OCI-LY7 (cell line): ENCODE data around the gene PPP6C. TPM values are rescaled to one million over a fixed set of nuclear protein-coding genes. Genes with fewer than 3 reads are reported as not detected.
A peak's percentile ranks its signal among the peaks of the same experiment; 100 is the strongest.
"Not testable (repeated sequence)": the region's sequence is repeated elsewhere in the genome, so short reads cannot be mapped to it uniquely, and the experiment has no call there.

Experiments used
- BruUV-seq: library from RNA; stranded (reverse); fragments of 400-500 nt; replicated peaks from 2 replicates; lab custom pipeline; 2021; lab: Mats Ljungman, UMichigan
- CTCF ChIA-PET: fragments of 300-600 bp; sonication (Branson Sonifier 250); formaldehyde crosslinking; loops from one replicate; lab custom pipeline; 2022; ENCODE audit warnings: antibody characterized with exemption; ENCODE audit not compliant: unreplicated experiment; lab: Charles Lee
- POLR2A ChIA-PET: fragments of 300-600 bp; sonication (Branson Sonifier 250); formaldehyde crosslinking; loops from one replicate; lab custom pipeline; 2022; ENCODE audit warnings: antibody characterized with exemption; lab: Charles Lee
- DNase-seq: peaks from one replicate; pipeline ENCODE4 v3.0.0-alpha.2; 2015; ENCODE audit warnings: low spot score
- H2AFZ ChIP-seq: fragments of 200-600 bp; sonication (generic), shearing (Covaris generic); 2 replicates; pipeline ENCODE4 v1.6.1; 2014; ENCODE audit warnings: mild to moderate bottlenecking, antibody characterized with exemption, low read length, moderate library complexity
- H3K27ac ChIP-seq: fragments of 200-600 bp; sonication (generic); 2 replicates; pipeline ENCODE4 v1.5.1; 2014; ENCODE audit warnings: mixed run types, low read depth, mild to moderate bottlenecking, moderate library complexity, low read length, inconsistent platforms; ENCODE audit not compliant: poor library complexity, severe bottlenecking
- H3K36me3 ChIP-seq: fragments of 200-600 bp; sonication (generic); 2 replicates; pipeline ENCODE4 v1.6.1; 2014; ENCODE audit warnings: mild to moderate bottlenecking, antibody characterized with exemption, low read length, moderate library complexity, mixed read lengths; ENCODE audit not compliant: insufficient read depth
- H3K4me1 ChIP-seq: fragments of 200-600 bp; sonication (generic); 2 replicates; pipeline ENCODE4 v1.5.1; 2014; ENCODE audit warnings: mild to moderate bottlenecking, low read length; ENCODE audit not compliant: insufficient read depth, poor library complexity, severe bottlenecking
- H3K4me2 ChIP-seq: fragments of 200-600 bp; sonication (generic); 2 replicates; pipeline ENCODE4 v1.6.1; 2014; ENCODE audit warnings: mild to moderate bottlenecking, low read length
- H3K4me3 ChIP-seq: fragments of 200-600 bp; sonication (generic); 2 replicates; pipeline ENCODE4 v1.5.1; 2014; ENCODE audit warnings: mild to moderate bottlenecking, low read depth, low read length; ENCODE audit not compliant: poor library complexity, severe bottlenecking
- H3K79me2 ChIP-seq: fragments of 200-600 bp; sonication (generic); 2 replicates; pipeline ENCODE4 v1.6.1; 2016; ENCODE audit warnings: low read depth, mild to moderate bottlenecking, low read length, moderate library complexity, mixed read lengths; ENCODE audit not compliant: insufficient read depth
- H3K9me2 ChIP-seq: fragments of 200-600 bp; sonication (generic); 2 replicates; pipeline ENCODE4 v1.6.1; 2016; ENCODE audit warnings: mild to moderate bottlenecking, low read length, mixed read lengths; ENCODE audit not compliant: insufficient read depth
- H3K9me3 ChIP-seq: fragments of 200-600 bp; sonication (generic); 2 replicates; pipeline ENCODE4 v1.6.1; 2014; ENCODE audit warnings: mild to moderate bottlenecking, mixed run types, low read length, mixed read lengths
- H4K20me1 ChIP-seq: fragments of 200-600 bp; sonication (generic); 2 replicates; pipeline ENCODE4 v1.6.1; 2014; ENCODE audit warnings: mild to moderate bottlenecking, antibody characterized with exemption, low read length, moderate library complexity, mixed read lengths; ENCODE audit not compliant: insufficient read depth
- CTCF ChIP-seq: fragments of 200-600 bp; sonication (generic); conservative IDR thresholded peaks from 2 replicates; pipeline ENCODE4 v1.5.1; 2014; ENCODE audit warnings: mild to moderate bottlenecking, antibody characterized with exemption, low read length, moderate library complexity, mixed read lengths
- EZH2phosphoT487 ChIP-seq: fragments of 200-600 bp; sonication (generic); IDR thresholded peaks from 2 replicates; pipeline ENCODE4 v1.6.1; 2018; ENCODE audit warnings: low read depth, borderline replicate concordance, mild to moderate bottlenecking, mixed run types, antibody characterized with exemption, low read length, moderate library complexity, mixed read lengths
- intact Hi-C: fragments of 100-400 bp; cut with micrococcal nuclease; formaldehyde crosslinking; loops from one replicate; pipeline ENCODE4 v1.10.0; 2022; ENCODE audit not compliant: unreplicated experiment
- total RNA-seq, 2 experiments: library from RNA; depleted of rRNA in 1 of 2; stranded (reverse); fragments of >200 nt in 1 of 2; shearing (Covaris generic) in 1 of 2; gene quantifications; 2 replicates each; pipeline ENCODE4 v1.2.3, GENCODE V29; 2014 to 2022

Gene PPP6C
- total RNA-seq, 2 experiments from 2014 or later: 21.4 to 55.1 TPM

- no peaks in the 10 kb centered on the region for H3K9me3 ChIP-seq
- peak within 1 kb of the TSS; percentile 83 for H3K4me2 ChIP-seq
- TF ChIP-seq CTCF: no peak; the same call in 1 of the 2 replicates
- no peak for TF ChIP-seq EZH2phosphoT487
- H3K36me3 ChIP-seq: peaks cover 22% of the 10 kb centered on the region
- intact Hi-C loops: no loop called here
- peaks cover 9% of the 10 kb centered on the region for H3K79me2 ChIP-seq
- peak within 1 kb of the TSS; percentile 98 for H3K4me3 ChIP-seq
- peak within 1 kb of the TSS; percentile 55 for H2AFZ ChIP-seq
- no peaks in the 10 kb centered on the region for H3K9me2 ChIP-seq
- peak within 1 kb of the TSS; percentile 81 for H3K27ac ChIP-seq
- BruUV-seq: TSS peak; percentile 86
- H4K20me1 ChIP-seq: no peaks in the 10 kb centered on the region
- H3K4me1 ChIP-seq: peaks cover 26% of the 10 kb centered on the region
- CTCF ChIA-PET: interaction anchor here (0.5 kb wide), 1 partner anchor 10 kb away, joined by 4 read pairs; no protein-coding TSS in a partner anchor
- POLR2A ChIA-PET: interaction anchor here (0.5 to 2.2 kb wide), 6 partner anchors 10 to 1317 kb away, joined by 3 to 15 read pairs (median 4); partner anchors contain the start of genes HSPA5 and SCAI
- DNase-seq: peak; percentile 93
Measured at GRCh38 chr9:125200216-125201047, 10.8 kb upstream of the PPP6C start, which contains the start of gene RABEPK. TSS of gene RABEPK (plus strand) at chr9:125200542. CDS start at chr9:125203014, 2,472 bp downstream.

GRCh38 chr9:125195591-125195990 is 6.0 kb upstream of the PPP6C start:
- H3K9me2 ChIP-seq, H3K9me3 ChIP-seq, H3K36me3 ChIP-seq, intact Hi-C loops, CTCF ChIA-PET, H4K20me1 ChIP-seq, H3K79me2 ChIP-seq, BruUV-seq, DNase-seq: not testable (repeated sequence)
- H3K4me1 ChIP-seq: peaks cover 54% of the 10 kb centered on the region
- H2AFZ ChIP-seq: peak overlapping the region; percentile 65; the same call in 1 of the 2 replicates
- H3K4me2 ChIP-seq: peak overlapping the region; percentile 88
- peak overlapping the region; percentile 56 for H3K4me3 ChIP-seq
- H3K27ac ChIP-seq: peak overlapping the region; percentile 68
- POLR2A ChIA-PET: interaction anchor here (1.4 to 2.3 kb wide), 2 partner anchors 9 to 46 kb away, joined by 4 to 12 read pairs; partner anchors contain the start of gene HSPA5

- Histone ChIP-seq H3K4me2 (peak overlapping the region; percentile 88), H3K27ac (peak overlapping the region; percentile 68), H3K79me2 (peaks cover 16% of the 10 kb centered on the region; the same call in 1 of the 2 replicates), H3K4me3 (peak overlapping the region; percentile 40), H3K4me1 (peaks cover 55% of the 10 kb centered on the region), H2AFZ (peak overlapping the region; percentile 65; the same call in 1 of the 2 replicates)
- H3K9me2 ChIP-seq, H4K20me1 ChIP-seq, BruUV-seq, H3K36me3 ChIP-seq, intact Hi-C loops, CTCF ChIA-PET, DNase-seq, H3K9me3 ChIP-seq: not testable (repeated sequence)
- POLR2A ChIA-PET: interaction anchor here (0.6 to 2.3 kb wide), 5 partner anchors 10 to 332 kb away, joined by 3 to 12 read pairs (median 4); partner anchors contain the start of gene HSPA5
Measured at GRCh38 chr9:125194466-125194865, 4.9 kb upstream of the PPP6C start.
